IMR-90 (cell line): ENCODE results near the gene NTRK3.

Source experiments
- CTCF ChIP-seq: conservative IDR thresholded peaks from 2 replicates; pipeline ENCODE4 v1.5.1; 2012; ENCODE audit warnings: mild to moderate bottlenecking, low read depth, low read length, improper control_type of control experiment
- MXI1 ChIP-seq: IDR thresholded peaks from 2 replicates; pipeline ENCODE4 v1.6.1; 2012; ENCODE audit warnings: low read depth, mild to moderate bottlenecking, low read length, moderate library complexity, borderline replicate concordance
- POLR2A ChIP-seq: IDR thresholded peaks from 2 replicates; pipeline ENCODE4 v1.6.1; 2012; ENCODE audit warnings: mild to moderate bottlenecking, low read depth, low read length
- RAD21 ChIP-seq: IDR thresholded peaks from 2 replicates; pipeline ENCODE4 v1.6.1; 2012; ENCODE audit warnings: low read length, improper control_type of control experiment
- RCOR1 ChIP-seq: IDR thresholded peaks from 2 replicates; pipeline ENCODE4 v1.6.1; 2012; ENCODE audit warnings: mild to moderate bottlenecking, low read length, improper control_type of control experiment; ENCODE audit not compliant: insufficient replicate concordance
- RFX5 ChIP-seq: IDR thresholded peaks from 2 replicates; pipeline ENCODE4 v1.8.0; 2012; ENCODE audit warnings: low read depth, mild to moderate bottlenecking, low read length, moderate library complexity
- TF ChIP-seq, protein P1 (sequence below): fragments of 150-350 bp; IDR thresholded peaks from 2 replicates; pipeline ENCODE4 v1.6.1; 2016; ENCODE audit warnings: low read depth, mild to moderate bottlenecking, low read length, moderate library complexity, borderline replicate concordance

DNA sequence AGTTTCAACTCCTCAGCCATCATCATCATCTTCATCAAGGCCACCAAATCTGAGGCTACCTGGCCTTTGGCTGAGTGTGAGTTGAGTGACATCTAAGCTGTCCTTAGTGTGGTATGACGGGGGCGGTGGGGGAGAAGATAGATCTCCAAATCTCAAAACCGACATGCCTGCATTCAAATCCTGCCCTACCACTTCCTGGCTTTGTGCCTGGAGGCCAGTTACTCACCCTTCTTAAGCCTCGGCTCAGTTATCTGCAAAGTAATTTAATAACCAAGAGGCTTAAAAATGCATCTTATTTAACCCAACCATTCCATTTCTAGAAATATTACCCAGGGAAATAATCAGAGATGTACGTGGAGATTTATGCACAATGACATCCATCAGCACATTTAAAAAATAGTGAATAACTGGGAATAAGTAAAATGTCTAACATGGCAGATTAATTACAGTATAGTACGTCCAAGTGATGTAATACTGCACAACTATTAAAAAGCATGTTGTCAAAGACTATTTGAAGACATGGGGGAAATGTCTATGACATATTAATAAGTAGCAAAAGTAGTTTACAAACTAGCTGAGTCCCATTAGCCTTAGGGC is 167.4 kb downstream of the NTRK3 start:
- TF ChIP-seq RAD21 (no peak), CTCF (no peak), POLR2A (no peak), RCOR1 (no peak), RFX5 (no peak), MXI1 (no peak)
- TF ChIP-seq, protein P1, sequence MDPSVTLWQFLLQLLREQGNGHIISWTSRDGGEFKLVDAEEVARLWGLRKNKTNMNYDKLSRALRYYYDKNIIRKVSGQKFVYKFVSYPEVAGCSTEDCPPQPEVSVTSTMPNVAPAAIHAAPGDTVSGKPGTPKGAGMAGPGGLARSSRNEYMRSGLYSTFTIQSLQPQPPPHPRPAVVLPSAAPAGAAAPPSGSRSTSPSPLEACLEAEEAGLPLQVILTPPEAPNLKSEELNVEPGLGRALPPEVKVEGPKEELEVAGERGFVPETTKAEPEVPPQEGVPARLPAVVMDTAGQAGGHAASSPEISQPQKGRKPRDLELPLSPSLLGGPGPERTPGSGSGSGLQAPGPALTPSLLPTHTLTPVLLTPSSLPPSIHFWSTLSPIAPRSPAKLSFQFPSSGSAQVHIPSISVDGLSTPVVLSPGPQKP, result no peak
